Ishikawa (cell line): ENCODE data around the gene ATP8A2.

Experiments used
- CEBPB ChIP-seq: IDR thresholded peaks from 2 replicates; pipeline ENCODE4 v1.6.1; 2012
- CREB1 ChIP-seq: IDR thresholded peaks from 2 replicates; pipeline ENCODE4 v1.6.1; 2012; ENCODE audit warnings: low read depth
- EGR1 ChIP-seq: IDR thresholded peaks from 2 replicates; pipeline ENCODE4 v1.6.1; 2012
- EP300 ChIP-seq: IDR thresholded peaks from 2 replicates; pipeline ENCODE4 v1.6.1; 2012; ENCODE audit warnings: borderline replicate concordance
- FOXM1 ChIP-seq: IDR thresholded peaks from 2 replicates; pipeline ENCODE4 v1.6.1; 2012; ENCODE audit warnings: low read depth, borderline replicate concordance
- MAX ChIP-seq: IDR thresholded peaks from 2 replicates; pipeline ENCODE4 v1.6.1; 2012
- NFIC ChIP-seq: IDR thresholded peaks from 2 replicates; pipeline ENCODE4 v1.6.1; 2012
- RAD21 ChIP-seq: IDR thresholded peaks from 2 replicates; pipeline ENCODE4 v1.6.1; 2012; ENCODE audit warnings: low read depth
- REST ChIP-seq: IDR thresholded peaks from 2 replicates; pipeline ENCODE4 v1.6.1; 2012; ENCODE audit warnings: low read depth, mild to moderate bottlenecking
- TAF1 ChIP-seq: IDR thresholded peaks from 2 replicates; pipeline ENCODE4 v1.6.1; 2012; ENCODE audit warnings: low read depth, mild to moderate bottlenecking
- TCF12 ChIP-seq: IDR thresholded peaks from 2 replicates; pipeline ENCODE4 v1.6.1; 2012; ENCODE audit warnings: low read depth
- TEAD4 ChIP-seq: IDR thresholded peaks from 2 replicates; pipeline ENCODE4 v1.6.1; 2012
- USF1 ChIP-seq: IDR thresholded peaks from 2 replicates; pipeline ENCODE4 v1.6.1; 2012
- YY1 ChIP-seq: IDR thresholded peaks from 2 replicates; pipeline ENCODE4 v1.6.1; 2012; ENCODE audit warnings: low read depth
- ZBTB7A ChIP-seq: IDR thresholded peaks from 2 replicates; pipeline ENCODE4 v1.6.1; 2012; ENCODE audit warnings: low read depth

ATP8A2 gene

GRCh38 chr13:25768838-25769237, 397.1 kb downstream of the ATP8A2 start:
- no peak for TF ChIP-seq TAF1
- TF ChIP-seq CREB1 = no peak
- no peak for TF ChIP-seq ZBTB7A
- TF ChIP-seq REST = no peak
- no peak for TF ChIP-seq FOXM1
- no peak for TF ChIP-seq NFIC
- no peak for TF ChIP-seq USF1
- no peak for TF ChIP-seq YY1
- TF ChIP-seq TEAD4 = no peak
- TF ChIP-seq CEBPB = no peak
- TF ChIP-seq EP300 = no peak
- no peak for TF ChIP-seq MAX
- no peak for TF ChIP-seq TCF12
- no peak for TF ChIP-seq RAD21
- TF ChIP-seq EGR1 = no peak

- TF ChIP-seq USF1 (no peak), YY1 (no peak), RAD21 (no peak), NFIC (no peak), TAF1 (no peak), FOXM1 (no peak), CEBPB (no peak)
Observed at GRCh38 chr13:25770601-25771000, 398.8 kb downstream of the ATP8A2 start.

GRCh38 chr13:25771202-25771601, 399.4 kb downstream of the ATP8A2 start:
- TF ChIP-seq CREB1 (no peak), RAD21 (no peak), REST (no peak), NFIC (no peak), FOXM1 (no peak), USF1 (no peak), EP300 (no peak), YY1 (no peak), MAX (no peak), ZBTB7A (no peak), CEBPB (no peak), EGR1 (no peak), TAF1 (no peak), TEAD4 (no peak), TCF12 (no peak)

- TF ChIP-seq TCF12 (no peak), CREB1 (no peak), FOXM1 (no peak), USF1 (no peak), REST (no peak), RAD21 (no peak), TEAD4 (no peak), NFIC (no peak)
Observed at GRCh38 chr13:25771641-25772478, 400.1 kb downstream of the ATP8A2 start.
